ENCODE results near the gene PLCXD1.
"Not testable (repeated sequence)": the region's sequence is repeated elsewhere in the genome, so short reads cannot be mapped to it uniquely, and the experiment has no call there.

The PLCXD1 gene

GRCh38 chrX:318739-319578 lies 37.8 kb downstream of the PLCXD1 start, which contains the start of gene GTPBP6:
GTPBP6 (minus strand) TSS chrX:318796; CDS start chrX:318787, 9 bp downstream.
- DNase-seq = peak; percentile 100

GRCh38 chrX:319579-320125 lies 38.5 kb downstream of the PLCXD1 start:
- no peak for DNase-seq

GRCh38 chrX:320126-320783 lies 39.1 kb downstream of the PLCXD1 start:
- DNase-seq = peak; percentile 48

- DNase-seq = peak; percentile 75
Measured at GRCh38 chrX:323721-324628, 42.8 kb downstream of the PLCXD1 start.

GRCh38 chrX:324664-325063 lies 43.5 kb downstream of the PLCXD1 start:
- peak; percentile 46 for DNase-seq

GRCh38 chrX:327660-328126 lies 46.5 kb downstream of the PLCXD1 start:
- no peak for DNase-seq

- DNase-seq = no peak
Measured at GRCh38 chrX:329291-329910, 48.2 kb downstream of the PLCXD1 start.

GRCh38 chrX:330141-330725 lies 49.1 kb downstream of the PLCXD1 start:
- DNase-seq = not testable (repeated sequence)

- no peak for DNase-seq
Measured at GRCh38 chrX:330726-331150, 49.6 kb downstream of the PLCXD1 start.

- peak; percentile 33 for DNase-seq
Measured at GRCh38 chrX:331151-331824, 50.1 kb downstream of the PLCXD1 start.

GRCh38 chrX:331825-332495 lies 50.8 kb downstream of the PLCXD1 start:
- DNase-seq = no peak

- no peak for DNase-seq
Measured at GRCh38 chrX:332496-332860, 51.3 kb downstream of the PLCXD1 start.

GRCh38 chrX:332916-333610 lies 51.9 kb downstream of the PLCXD1 start:
- no peak for DNase-seq

GRCh38 chrX:333611-334311 lies 52.6 kb downstream of the PLCXD1 start:
- no peak for DNase-seq

- DNase-seq = no peak
Measured at GRCh38 chrX:334331-334891, 53.2 kb downstream of the PLCXD1 start.

- no peak for DNase-seq
Measured at GRCh38 chrX:334971-335757, 54.0 kb downstream of the PLCXD1 start.

GRCh38 chrX:335758-336155 lies 54.6 kb downstream of the PLCXD1 start:
- no peak for DNase-seq

GRCh38 chrX:336227-336626 lies 55.0 kb downstream of the PLCXD1 start:
- no peak for DNase-seq
